Upper lobe of right lung (tissue), 1 donor: ENCODE measurements around the gene GRK1. TPM values are rescaled to one million over a fixed set of nuclear protein-coding genes. Genes with fewer than 3 reads are reported as not detected.
A peak's percentile ranks its signal among the peaks of the same experiment; 100 is the strongest.

Experiments
- ATAC-seq: fragments of 200-7000 bp; cut with Tn5 transposase; one replicate; pipeline ENCODE4 v1.9.1; 2020; ENCODE audit warnings: mild to moderate bottlenecking, moderate library complexity
- DNase-seq: peaks from one replicate; pipeline ENCODE4 v3.0.0-alpha.2; 2020
- H3K27ac ChIP-seq: fragments of 200-600 bp; one replicate; pipeline ENCODE4 v1.8.0; 2022
- H3K27me3 ChIP-seq: fragments of 200-600 bp; one replicate; pipeline ENCODE4 v1.8.0; 2022; ENCODE audit warnings: mild to moderate bottlenecking
- H3K36me3 ChIP-seq: fragments of 200-600 bp; one replicate; pipeline ENCODE4 v1.8.0; 2022
- H3K4me1 ChIP-seq: fragments of 200-600 bp; one replicate; pipeline ENCODE4 v1.8.0; 2022
- H3K4me3 ChIP-seq: fragments of 200-600 bp; one replicate; pipeline ENCODE4 v1.8.0; 2022; ENCODE audit warnings: mild to moderate bottlenecking
- H3K9me3 ChIP-seq: fragments of 200-600 bp; one replicate; pipeline ENCODE4 v1.8.0; 2022
- CTCF ChIP-seq: fragments of 200-600 bp; IDR thresholded peaks from one replicate; pipeline ENCODE4 v1.8.0; 2022; ENCODE audit warnings: antibody characterized with exemption
- intact Hi-C: fragments of 100-400 bp; cut with DNase I; formaldehyde crosslinking; loops from one replicate; pipeline ENCODE4 v1.11.0; 2022
- total RNA-seq: library from RNA; stranded (reverse); fragmentation: NEBNext Ultra II Directional; extraction: Animal tissue kit (Norgen Biotek cat#: 25700); gene quantifications from one replicate; pipeline ENCODE4 v1.2.1, GENCODE V29; 2021
- donor health status: DM: no; HTN: yes; CAD: no; lungs with severe emphysema.

The GRK1 gene
- total RNA-seq, 1 donor from 2014 or later = 0.09 TPM

- ATAC-seq = no peak
- Histone ChIP-seq H3K4me3 (no peak overlapping the region), H3K9me3 (no peaks in the 10 kb centered on the region), H3K36me3 (peaks cover 31% of the 10 kb centered on the region), H3K4me1 (no peaks in the 10 kb centered on the region), H3K27ac (no peak overlapping the region), H3K27me3 (no peaks in the 10 kb centered on the region)
- DNase-seq = peak; percentile 56
- no peak for TF ChIP-seq CTCF
- intact Hi-C loops = no loop called here
Observed at GRCh38 chr13:113630804-113631203, 36.2 kb upstream of the GRK1 start.

- Histone ChIP-seq H3K27ac (no peak overlapping the region), H3K4me3 (no peak overlapping the region), H3K36me3 (peaks cover 39% of the 10 kb centered on the region), H3K9me3 (no peaks in the 10 kb centered on the region), H3K4me1 (no peaks in the 10 kb centered on the region), H3K27me3 (no peaks in the 10 kb centered on the region)
- DNase-seq = peak; percentile 58
- no peak for ATAC-seq
- intact Hi-C loops = no loop called here
- no peak for TF ChIP-seq CTCF
Observed at GRCh38 chr13:113631341-113632095, 35.5 kb upstream of the GRK1 start.

GRCh38 chr13:113632706-113633484 is 34.1 kb upstream of the GRK1 start:
- Histone ChIP-seq H3K36me3 (peaks cover 52% of the 10 kb centered on the region), H3K27ac (no peak overlapping the region), H3K27me3 (no peaks in the 10 kb centered on the region), H3K4me1 (no peaks in the 10 kb centered on the region), H3K9me3 (no peaks in the 10 kb centered on the region), H3K4me3 (no peak overlapping the region)
- ATAC-seq (no peak), DNase-seq (peak; percentile 27)
- intact Hi-C loops = no loop called here
- no peak for TF ChIP-seq CTCF

- TF ChIP-seq CTCF = no peak
- Histone ChIP-seq H3K27ac (no peak overlapping the region), H3K4me1 (no peaks in the 10 kb centered on the region), H3K27me3 (no peaks in the 10 kb centered on the region), H3K4me3 (no peak overlapping the region), H3K9me3 (no peaks in the 10 kb centered on the region), H3K36me3 (peaks cover 53% of the 10 kb centered on the region)
- no peak for ATAC-seq
- intact Hi-C loops = no loop called here
- DNase-seq = peak; percentile 35
Observed at GRCh38 chr13:113633485-113633873, 33.5 kb upstream of the GRK1 start.

- Histone ChIP-seq H3K4me1 (no peaks in the 10 kb centered on the region), H3K27ac (no peak overlapping the region)
Observed at GRCh38 chr13:113634279-113635047, 32.6 kb upstream of the GRK1 start.

More at GRCh38 chr13:113634279-113635047, 32.6 kb upstream of the GRK1 start:
- H3K9me3 ChIP-seq = no peaks in the 10 kb centered on the region
- ATAC-seq (no peak), DNase-seq (no peak)
- no peak for TF ChIP-seq CTCF
- intact Hi-C loops = no loop called here
- no peaks in the 10 kb centered on the region for H3K27me3 ChIP-seq
- H3K4me3 ChIP-seq = no peak overlapping the region
- peaks cover 62% of the 10 kb centered on the region for H3K36me3 ChIP-seq
